BE2C (cell line): ENCODE results near the gene TP53BP2.

Experiments used
- DNase-seq: peaks from one replicate; pipeline ENCODE4 v3.0.0-alpha.2; 2020
- H3K27me3 ChIP-seq: fragments of 250-450 bp; sonication (Bioruptor Pico); 2 replicates; pipeline ENCODE4 v1.5.1; 2020; ENCODE audit warnings: mild to moderate bottlenecking
- H3K36me3 ChIP-seq: fragments of 250-450 bp; sonication (Bioruptor Pico); 2 replicates; pipeline ENCODE4 v1.5.1; 2020; ENCODE audit warnings: mild to moderate bottlenecking
- H3K4me1 ChIP-seq: fragments of 250-450 bp; sonication (Bioruptor Pico); 2 replicates; pipeline ENCODE4 v1.5.1; 2020
- H3K4me3 ChIP-seq: 2 replicates; pipeline ENCODE4 v1.5.1; 2011; ENCODE audit warnings: low read depth, low read length
- H3K9me3 ChIP-seq: fragments of 250-450 bp; sonication (Bioruptor Pico); 2 replicates; pipeline ENCODE4 v1.5.1; 2020
- CTCF ChIP-seq: IDR thresholded peaks from 2 replicates; pipeline ENCODE4 v1.5.1; 2012; ENCODE audit warnings: mild to moderate bottlenecking, low read depth, low read length

Gene TP53BP2

GRCh38 chr1:223796210-223796609 lies 49.5 kb downstream of the TP53BP2 start:
- H3K27me3 ChIP-seq, result no peaks in the 10 kb centered on the region
- H3K4me1 ChIP-seq, result no peaks in the 10 kb centered on the region
- H3K4me3 ChIP-seq, result no peak overlapping the region
- peaks cover 46% of the 10 kb centered on the region for H3K36me3 ChIP-seq
- TF ChIP-seq CTCF, result no peak
- no peak for DNase-seq
- H3K9me3 ChIP-seq, result no peaks in the 10 kb centered on the region

GRCh38 chr1:223794136-223794880 lies 51.4 kb downstream of the TP53BP2 start:
- H3K4me3 ChIP-seq, result no peak overlapping the region
- H3K27me3 ChIP-seq, result no peaks in the 10 kb centered on the region
- H3K36me3 ChIP-seq, result peaks cover 27% of the 10 kb centered on the region
- no peak for TF ChIP-seq CTCF
- H3K9me3 ChIP-seq, result no peaks in the 10 kb centered on the region
- H3K4me1 ChIP-seq, result no peaks in the 10 kb centered on the region
- DNase-seq, result no peak

- no peak for TF ChIP-seq CTCF
- DNase-seq, result no peak
- no peak overlapping the region for H3K4me3 ChIP-seq
- H3K27me3 ChIP-seq, result no peaks in the 10 kb centered on the region
- no peaks in the 10 kb centered on the region for H3K4me1 ChIP-seq
- no peaks in the 10 kb centered on the region for H3K9me3 ChIP-seq
- peaks cover 25% of the 10 kb centered on the region for H3K36me3 ChIP-seq
These were observed 52.0 kb downstream of the TP53BP2 start for GRCh38 chr1:223793716-223794115.

- Histone ChIP-seq H3K4me3 (no peak overlapping the region), H3K4me1 (no peaks in the 10 kb centered on the region), H3K9me3 (no peaks in the 10 kb centered on the region), H3K27me3 (no peaks in the 10 kb centered on the region), H3K36me3 (peaks cover 13% of the 10 kb centered on the region)
- DNase-seq, result no peak
- no peak for TF ChIP-seq CTCF
These were observed 53.7 kb downstream of the TP53BP2 start for GRCh38 chr1:223792046-223792445.

GRCh38 chr1:223788746-223789415 lies 56.9 kb downstream of the TP53BP2 start:
- H3K36me3 ChIP-seq, result peaks cover 13% of the 10 kb centered on the region
- no peaks in the 10 kb centered on the region for H3K4me1 ChIP-seq
- no peaks in the 10 kb centered on the region for H3K27me3 ChIP-seq
- H3K4me3 ChIP-seq, result no peak overlapping the region
- H3K9me3 ChIP-seq, result no peaks in the 10 kb centered on the region
- DNase-seq, result no peak
- no peak for TF ChIP-seq CTCF

- no peaks in the 10 kb centered on the region for H3K9me3 ChIP-seq
- H3K36me3 ChIP-seq, result peaks cover 19% of the 10 kb centered on the region
- no peak for DNase-seq
- H3K4me1 ChIP-seq, result no peaks in the 10 kb centered on the region
- no peak overlapping the region for H3K4me3 ChIP-seq
- no peak for TF ChIP-seq CTCF
- H3K27me3 ChIP-seq, result no peaks in the 10 kb centered on the region
These were observed 59.9 kb downstream of the TP53BP2 start for GRCh38 chr1:223785808-223786207.
